Mesenteric fat pad (tissue), 1 donor: Measurements from ENCODE around the gene SSX2IP. TPM values are rescaled to one million over a fixed set of nuclear protein-coding genes. Genes with fewer than 3 reads are reported as not detected.
"Not testable (repeated sequence)": the region's sequence is repeated elsewhere in the genome, so short reads cannot be mapped to it uniquely, and the experiment has no call there.

ENCODE experiments used
- DNase-seq: peaks from one replicate; pipeline ENCODE4 v3.0.0-alpha.2; 2020; ENCODE audit warnings: low spot score
- total RNA-seq: library from RNA; stranded (reverse); fragmentation: NEBNext Ultra II Directional; extraction: Animal tissue kit (Norgen Biotek cat#: 25700); gene quantifications from one replicate; pipeline ENCODE4 v1.2.1, GENCODE V29; 2021
- donor health status: DM: yes; HTN: yes; CAD: no.

Gene SSX2IP
- total RNA-seq, 1 donor from 2014 or later = 1.8 TPM

DNA sequence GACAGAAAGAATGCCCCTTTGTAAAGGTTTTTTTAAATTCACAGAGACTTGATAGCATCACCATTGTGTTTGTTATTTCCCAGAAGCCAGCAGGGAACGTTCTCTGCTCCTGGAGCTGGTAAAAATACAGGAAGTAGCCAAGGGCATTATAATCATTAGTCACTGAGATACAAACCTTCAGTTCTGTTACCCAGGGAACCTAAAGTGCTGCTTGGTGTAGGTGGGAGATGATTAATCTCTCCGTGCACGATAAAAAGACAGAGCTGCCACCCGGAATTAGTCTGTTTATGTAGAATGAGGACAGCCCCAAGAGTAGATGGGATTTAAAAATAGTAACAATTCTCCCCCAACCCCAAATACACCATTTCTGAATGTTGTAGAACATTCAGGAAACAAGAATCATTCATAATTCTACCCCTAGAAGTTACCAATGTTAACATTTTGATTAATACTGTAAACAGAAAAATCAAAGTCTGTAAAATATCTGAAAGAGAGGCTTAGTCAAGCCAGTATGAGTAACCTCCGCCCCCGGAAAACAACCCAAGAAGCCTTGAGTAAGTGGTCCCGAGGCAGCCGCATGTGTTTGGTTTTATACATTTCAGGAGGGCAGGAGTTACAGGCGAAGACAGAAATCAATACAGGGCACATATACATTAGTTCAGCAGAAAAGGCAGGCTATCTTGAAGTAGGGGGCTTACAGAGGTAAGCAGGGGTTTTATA, 70.7 kb downstream of the SSX2IP start:
- no peak for DNase-seq

DNA sequence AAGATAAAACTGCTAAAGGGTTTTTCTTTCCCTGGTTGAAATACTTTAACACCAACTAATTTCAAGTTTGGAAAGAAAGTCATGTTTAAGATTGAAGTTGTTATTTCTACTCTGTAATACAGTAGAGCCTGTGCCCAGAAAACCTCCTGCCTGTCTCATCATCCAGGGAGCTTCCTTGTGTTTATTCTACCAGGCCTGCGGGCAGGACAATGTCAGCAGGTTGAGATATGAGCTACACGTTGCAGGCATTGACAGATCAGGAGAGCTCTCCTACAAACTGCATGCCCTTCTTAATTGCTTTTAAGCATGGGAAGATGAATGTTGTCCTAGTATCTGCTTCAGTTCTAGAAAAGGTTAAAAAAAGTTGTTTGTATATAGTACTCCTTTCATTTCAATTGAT, 72.9 kb downstream of the SSX2IP start:
- DNase-seq = no peak

DNA sequence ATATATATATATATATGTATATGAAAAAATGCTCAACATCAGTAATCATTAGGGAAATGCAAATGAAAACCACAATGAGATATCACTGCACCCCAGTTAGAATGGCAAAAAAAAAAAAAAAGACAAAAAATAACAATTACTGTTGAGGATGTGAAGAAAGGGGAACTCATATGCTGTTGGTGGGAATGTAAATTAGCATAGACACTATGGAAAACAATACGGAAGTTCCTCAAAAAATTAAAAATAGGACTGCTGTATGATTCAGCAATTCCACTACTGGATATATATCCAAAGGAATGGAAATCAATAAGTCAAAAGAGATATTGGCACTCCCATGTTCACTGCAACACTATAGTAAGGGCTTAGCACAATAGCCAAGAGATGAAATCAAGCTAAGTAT, 74.5 kb downstream of the SSX2IP start:
- DNase-seq = no peak

DNA sequence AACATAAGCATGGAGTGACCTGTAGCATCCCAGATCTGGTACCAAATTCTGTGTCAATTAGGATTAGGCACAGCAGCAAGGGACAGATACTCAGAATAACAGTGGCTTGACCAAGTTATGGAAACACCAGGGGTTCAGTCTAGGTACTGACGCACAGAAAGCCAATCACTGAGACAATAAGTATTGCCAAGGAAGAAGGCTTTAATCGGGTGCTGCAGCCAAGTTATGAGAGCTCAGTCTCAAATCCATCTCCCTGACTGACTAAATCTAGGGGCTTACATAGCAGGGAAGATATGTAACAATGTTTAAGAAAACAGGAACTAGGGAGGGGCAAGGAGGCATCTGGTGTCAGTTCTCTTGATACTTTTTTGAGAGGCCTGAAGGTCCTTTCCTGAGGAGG, 76.4 kb downstream of the SSX2IP start:
- no peak for DNase-seq

DNA sequence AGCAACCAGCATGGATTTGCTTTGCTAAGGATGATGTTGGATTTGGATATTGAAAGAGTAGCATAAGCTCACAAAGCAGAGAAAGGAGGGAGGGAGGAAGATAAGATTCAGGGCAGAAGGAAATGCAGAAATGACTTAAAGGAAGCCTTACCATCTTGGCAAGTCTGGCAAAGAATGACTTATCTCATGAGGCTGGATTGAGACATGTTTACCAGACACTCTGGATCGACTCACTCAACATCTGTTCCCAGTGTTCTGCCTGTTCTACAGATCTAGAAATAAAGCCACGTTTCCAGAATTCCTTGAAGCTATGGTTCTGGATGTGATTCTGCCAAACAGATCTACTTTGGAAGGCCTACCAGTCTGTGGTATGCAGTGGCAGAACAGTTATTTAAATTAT, 77.2 kb downstream of the SSX2IP start:
- no peak for DNase-seq

DNA sequence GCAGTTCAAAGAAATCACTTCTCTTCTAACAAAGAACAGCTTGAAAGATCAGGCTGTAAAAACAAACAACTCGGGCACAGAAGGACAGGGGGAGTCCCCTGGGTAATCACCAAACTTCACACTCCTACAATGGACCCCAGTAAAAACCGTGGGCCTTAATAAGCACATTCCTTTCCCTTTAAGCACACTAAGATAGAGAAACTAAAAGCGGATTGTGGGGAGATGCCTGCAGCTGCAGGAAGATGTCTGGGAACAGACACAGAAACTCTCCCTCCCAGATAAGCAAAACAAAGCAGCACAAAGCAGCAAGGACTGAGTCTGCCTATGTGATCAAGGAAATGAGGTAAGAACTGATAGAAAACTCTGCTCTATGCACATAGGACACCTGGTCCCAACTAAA, 78.5 kb downstream of the SSX2IP start:
- DNase-seq = no peak

DNA sequence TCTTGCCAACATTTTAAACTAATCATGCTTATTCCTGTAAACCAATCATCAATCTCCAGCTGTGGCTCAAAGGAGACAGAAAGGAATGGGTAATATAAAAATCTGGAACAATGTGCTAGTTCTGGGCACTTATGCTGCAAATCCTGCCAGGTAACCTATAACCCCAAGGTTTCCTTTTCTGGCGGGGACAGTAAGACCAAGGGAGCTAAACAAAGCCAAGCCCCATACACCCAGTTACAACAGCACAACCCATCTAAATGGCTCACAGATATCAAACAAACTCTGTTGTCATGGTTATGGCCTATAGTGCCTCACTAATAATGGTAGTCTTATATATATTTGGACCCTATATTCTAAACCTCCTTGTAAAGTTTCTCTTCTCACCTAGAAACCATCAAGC, 79.2 kb downstream of the SSX2IP start:
- DNase-seq = no peak

DNA sequence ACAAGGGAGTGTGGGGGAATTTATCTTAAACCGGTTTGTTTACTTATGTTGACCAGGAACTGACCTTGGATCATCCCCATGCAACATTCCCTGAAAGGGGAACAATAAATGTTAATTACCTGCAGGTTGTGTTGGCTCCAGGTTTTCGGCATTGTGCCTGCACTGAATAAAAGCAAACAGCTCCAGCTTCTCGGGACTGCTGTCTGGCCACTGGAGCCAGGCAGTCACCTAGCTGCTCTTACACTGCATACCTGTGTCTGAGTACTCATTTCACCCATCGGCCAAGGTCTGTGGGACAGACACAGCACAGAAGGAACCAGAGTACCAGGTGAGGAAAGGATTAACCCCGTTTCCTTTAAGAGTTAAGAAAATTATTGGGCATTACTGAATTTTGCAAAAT, 83.3 kb downstream of the SSX2IP start:
- no peak for DNase-seq

DNA sequence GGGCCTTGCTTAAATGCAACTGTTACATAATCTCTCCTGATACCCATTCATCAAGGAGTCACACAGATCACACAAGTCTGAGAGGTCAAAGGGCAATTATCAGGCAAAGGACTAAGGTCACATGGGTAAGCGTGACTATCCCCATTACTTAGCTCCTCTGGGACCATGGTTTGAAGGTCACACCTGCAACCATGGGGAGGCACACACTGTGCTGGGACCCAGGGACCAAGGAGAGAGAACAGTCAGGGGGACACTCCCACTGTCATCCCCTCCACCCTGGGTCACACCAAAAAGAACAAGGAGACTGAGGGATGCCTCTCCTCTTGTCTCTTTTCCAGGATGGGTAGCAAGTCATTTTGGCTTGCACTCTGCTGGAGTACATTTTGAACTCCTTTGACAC, 85.1 kb downstream of the SSX2IP start:
- DNase-seq = no peak

DNA sequence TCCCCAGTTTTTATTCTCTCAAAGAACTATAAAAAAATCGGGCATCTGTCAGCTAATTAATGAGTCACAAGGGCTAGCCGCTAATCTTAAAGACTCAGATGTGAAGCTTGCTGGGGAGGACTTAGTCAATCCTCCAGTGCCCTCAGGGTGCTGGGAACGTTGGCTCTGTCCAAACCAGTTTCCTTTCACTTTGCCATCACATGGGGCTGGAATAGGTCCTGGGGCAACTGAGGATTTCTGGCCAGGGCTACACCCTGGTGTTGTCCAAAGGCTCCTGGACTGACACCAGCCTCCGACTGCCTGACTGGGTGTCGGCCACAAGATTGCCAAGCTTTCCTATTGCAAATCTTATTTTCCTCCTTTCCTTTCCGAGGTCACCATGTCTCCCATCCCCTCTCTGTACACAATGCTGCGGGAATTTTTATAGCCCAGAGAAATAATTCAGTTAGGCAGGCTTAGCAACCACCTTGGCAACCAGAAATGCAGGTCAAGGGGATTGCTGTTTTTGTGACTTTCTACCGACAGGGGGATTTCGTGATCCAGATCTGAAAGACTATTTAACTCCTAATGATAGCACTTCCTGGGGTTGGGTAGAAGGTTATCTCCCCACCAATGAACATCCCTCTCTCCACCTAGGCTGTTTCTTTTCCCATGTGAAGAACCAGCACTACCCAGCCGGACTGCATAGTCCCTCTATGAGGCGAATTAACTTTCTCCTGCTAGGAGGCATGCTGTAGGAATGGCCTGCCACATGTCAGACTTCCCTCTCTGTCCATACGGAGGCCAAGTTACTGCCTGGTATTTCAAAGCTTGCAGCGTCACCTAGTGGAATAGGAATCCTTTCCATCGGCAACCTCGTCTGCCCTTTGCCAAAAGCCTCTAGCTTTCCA, 86.1 kb downstream of the SSX2IP start:
- no peak for DNase-seq

DNA sequence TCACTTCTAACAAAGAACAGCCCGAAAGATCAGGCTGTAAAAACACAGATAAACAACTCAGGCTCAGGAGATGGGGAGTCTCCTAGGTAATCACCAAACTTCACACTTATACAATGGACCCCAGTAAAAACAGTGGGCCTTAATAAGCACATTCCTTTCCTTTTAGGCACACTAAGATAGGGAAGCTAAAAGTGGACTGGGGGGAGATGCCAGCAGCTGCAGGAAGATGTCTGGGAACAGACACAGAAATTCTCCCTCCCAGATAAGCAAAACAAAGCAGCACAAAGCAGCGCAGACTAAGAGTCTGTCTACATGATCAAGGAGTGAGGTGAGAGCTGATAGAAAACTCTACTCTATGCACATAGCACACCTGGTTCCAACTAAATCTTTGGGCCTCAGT, 87.0 kb downstream of the SSX2IP start:
- no peak for DNase-seq

DNA sequence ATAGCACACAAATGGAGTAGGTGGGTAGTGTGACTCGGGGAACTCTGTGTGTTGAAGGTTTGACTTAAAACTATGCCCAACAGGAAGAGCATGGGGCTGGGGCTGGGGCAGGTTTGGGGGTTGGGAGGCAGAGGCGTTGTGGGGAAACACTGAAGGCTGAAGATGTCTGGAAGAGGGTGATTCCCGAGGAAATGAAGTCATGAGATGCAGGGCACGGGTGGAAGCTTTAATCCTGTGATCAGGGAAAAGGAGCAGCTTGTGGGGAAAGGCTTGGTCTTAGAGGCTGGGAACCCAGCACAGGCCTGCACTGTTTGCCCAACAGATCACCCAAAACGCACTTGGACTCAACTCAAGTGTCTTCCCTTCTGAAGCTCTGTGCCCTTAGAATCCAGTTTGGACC, 89.5 kb downstream of the SSX2IP start:
- DNase-seq = no peak

DNA sequence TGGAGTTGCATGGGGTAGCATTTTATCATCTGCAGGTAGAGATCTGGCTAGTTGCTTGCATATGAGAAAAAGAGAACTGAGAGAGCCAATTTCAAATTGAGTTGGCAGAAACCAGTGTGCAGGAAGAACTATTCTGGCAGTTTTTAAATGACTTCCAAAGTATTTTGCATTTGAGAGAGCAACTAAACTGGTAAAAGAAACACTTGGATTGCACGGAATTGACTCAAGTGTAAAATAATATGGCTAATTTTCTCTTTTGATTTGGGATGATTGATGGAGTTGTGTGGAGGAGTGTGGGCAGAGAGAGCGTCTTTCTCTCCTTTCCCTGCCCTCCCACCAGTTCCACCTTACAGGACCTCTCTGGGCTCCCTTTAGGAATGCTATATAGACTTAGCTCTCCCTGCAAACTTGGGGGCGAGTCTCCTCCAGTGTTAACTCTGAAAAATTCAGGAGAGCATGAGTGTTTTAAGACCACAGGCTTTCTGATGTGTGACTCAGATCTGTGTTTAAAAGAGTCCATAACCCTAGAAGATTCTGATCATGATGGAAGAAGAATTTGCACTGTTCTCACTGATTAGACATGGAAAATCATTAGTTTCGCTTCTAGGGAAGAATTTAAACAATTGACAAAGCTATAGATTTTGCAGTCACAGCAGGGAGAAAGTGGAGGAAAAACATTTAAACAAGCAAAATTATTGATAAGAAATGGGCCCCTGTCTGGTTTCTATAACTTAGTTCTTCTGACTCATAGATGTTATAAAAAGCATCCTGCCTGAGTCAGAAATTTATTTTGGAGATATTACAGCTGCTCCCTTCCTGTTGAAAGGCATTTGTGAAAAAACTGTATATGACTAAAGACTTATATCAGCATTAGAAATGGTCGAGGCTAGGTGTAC, 91.2 kb downstream of the SSX2IP start:
- DNase-seq = no peak

DNA sequence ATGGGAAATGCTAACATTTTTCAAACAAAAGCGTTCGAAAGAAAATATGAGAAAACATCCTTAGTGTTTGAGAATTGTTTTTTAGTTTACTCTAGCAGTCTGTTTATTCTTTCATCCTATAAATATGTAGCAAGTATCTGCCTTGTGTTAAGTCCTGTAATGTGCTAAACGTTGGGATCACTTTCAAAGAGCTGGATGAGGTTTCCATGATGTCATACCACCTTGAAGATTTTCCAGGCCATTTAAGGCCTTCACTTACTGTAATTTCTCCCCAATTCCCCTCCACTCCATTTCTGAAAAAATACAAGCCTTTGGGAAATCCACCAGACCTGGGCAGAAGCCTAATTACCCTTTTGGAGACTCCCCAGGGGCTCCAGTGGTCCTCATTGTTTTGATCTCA, 91.8 kb downstream of the SSX2IP start:
- DNase-seq = no peak

DNA sequence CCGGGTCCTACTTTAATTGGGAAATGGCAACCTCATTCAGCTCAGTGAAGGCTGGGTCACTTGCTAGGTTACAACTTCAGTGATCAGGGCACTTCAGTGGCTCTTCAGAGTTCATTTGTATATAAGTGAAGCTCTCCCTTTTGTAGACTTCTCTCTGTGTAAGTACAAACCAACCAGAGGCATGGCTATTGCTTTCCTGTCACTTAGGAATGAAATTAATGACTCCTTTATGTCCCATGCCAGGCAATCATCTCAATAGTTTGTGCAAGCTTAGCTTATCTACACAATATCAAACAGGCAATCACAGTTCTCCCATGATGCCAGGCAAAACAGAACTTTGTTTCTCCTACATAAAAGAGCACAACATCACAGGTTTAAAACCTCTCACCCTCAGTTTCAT, 93.2 kb downstream of the SSX2IP start:
- no peak for DNase-seq

DNA sequence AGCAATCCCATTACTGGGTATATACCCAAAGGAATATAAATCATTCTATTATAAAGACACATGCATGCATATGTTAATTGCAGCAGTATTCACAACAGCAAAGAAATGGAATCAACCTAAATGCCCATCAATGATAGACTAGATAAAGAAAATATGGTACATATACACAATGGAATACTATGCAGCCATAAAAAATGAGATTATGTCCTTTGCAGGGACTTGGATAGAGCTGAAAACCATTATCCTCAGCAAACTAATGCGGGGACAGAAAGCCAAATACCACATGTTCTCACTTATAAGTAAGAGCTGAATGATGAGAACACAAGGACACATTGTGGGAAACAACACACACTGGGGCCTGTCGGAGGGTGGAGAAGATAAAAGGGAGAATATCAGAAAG, 95.3 kb downstream of the SSX2IP start:
- not testable (repeated sequence) for DNase-seq

Other genes with a start within 250 kb of the SSX2IP start
- gene RPF1, start 211.2 kb downstream of the SSX2IP start, total RNA-seq = 22.4 TPM
- gene SPATA1, start 184.1 kb downstream of the SSX2IP start, total RNA-seq = 0.71 TPM
- 84.8 TPM for gene GNG5, start 183.9 kb downstream of the SSX2IP start, total RNA-seq
- 16.8 TPM for gene CTBS, start 116.0 kb downstream of the SSX2IP start, total RNA-seq
- gene LPAR3, start 202.7 kb upstream of the SSX2IP start, total RNA-seq = not detected